IMR-90 (cell line): ENCODE measurements around the gene OXSM. TPM values are rescaled to one million over a fixed set of nuclear protein-coding genes. Genes with fewer than 3 reads are reported as not detected.

Source experiments
- ATAC-seq: fragments of 200-7000 bp; cut with Tn5 transposase; 2 replicates; pipeline ENCODE4 v1.9.1; 2020; ENCODE audit warnings: low read depth, mild to moderate bottlenecking, moderate library complexity
- BruUV-seq: library from RNA; stranded (reverse); fragments of 400-500 nt; replicated peaks from 2 replicates; lab custom pipeline; 2021; lab: Mats Ljungman, UMichigan
- CTCF ChIA-PET: fragments of 300-600 bp; formaldehyde crosslinking; extraction: SDS; loops from one replicate; lab custom pipeline; 2021; ENCODE audit warnings: antibody characterized with exemption; lab: Yijun Ruan, JAX
- POLR2A ChIA-PET: fragments of 300-600 bp; sonication (Branson Sonifier 250); formaldehyde crosslinking; loops from one replicate; lab custom pipeline; 2022; ENCODE audit warnings: antibody characterized with exemption; ENCODE audit not compliant: unreplicated experiment; lab: Charles Lee
- DNase-seq: peaks from one replicate; pipeline ENCODE4 v3.0.0; 2013
- H2AFZ ChIP-seq: replicated peaks from 2 replicates; pipeline ENCODE3; 2013; ENCODE audit warnings: low read length, mild to moderate bottlenecking; ENCODE audit not compliant: poor library complexity
- H2AK5ac ChIP-seq: 2 replicates; pipeline ENCODE4 v1.6.1; 2013; ENCODE audit warnings: low read depth, low read length, inconsistent platforms
- H2AK9ac ChIP-seq: replicated peaks from 2 replicates; pipeline ENCODE3; 2013; ENCODE audit warnings: mild to moderate bottlenecking, low read depth, low read length, moderate library complexity; ENCODE audit not compliant: poor library complexity
- H2BK120ac ChIP-seq: 2 replicates; pipeline ENCODE4 v1.6.1; 2013; ENCODE audit warnings: low read depth, low read length, inconsistent platforms
- H2BK15ac ChIP-seq: 3 replicates; pipeline ENCODE4 v1.6.1; 2013; ENCODE audit warnings: low read depth, low read length, inconsistent platforms
- H2BK20ac ChIP-seq: 2 replicates; pipeline ENCODE4 v1.6.1; 2013; ENCODE audit warnings: low read depth, mild to moderate bottlenecking, inconsistent platforms, low read length, moderate library complexity
- H2BK5ac ChIP-seq: 2 replicates; pipeline ENCODE4 v1.6.1; 2013; ENCODE audit warnings: mild to moderate bottlenecking, low read depth, low read length, inconsistent platforms; ENCODE audit not compliant: poor library complexity, severe bottlenecking
- H3K14ac ChIP-seq: replicated peaks from 2 replicates; pipeline ENCODE4 v1.6.1; 2013; ENCODE audit warnings: low read depth, low read length, inconsistent platforms
- H3K18ac ChIP-seq: 2 replicates; pipeline ENCODE4 v1.6.1; 2013; ENCODE audit warnings: low read depth, low read length, control low read depth
- H3K23ac ChIP-seq: 2 replicates; pipeline ENCODE4 v1.6.1; 2013; ENCODE audit warnings: low read depth, low read length, inconsistent platforms
- H3K27ac ChIP-seq: 2 replicates; pipeline ENCODE4 v1.5.1; 2013; ENCODE audit warnings: mild to moderate bottlenecking, control low read depth, low read length; ENCODE audit not compliant: insufficient read depth
- H3K27me3 ChIP-seq: 2 replicates; pipeline ENCODE4 v1.6.1; 2013; ENCODE audit warnings: low read length; ENCODE audit not compliant: control insufficient read depth, insufficient read depth
- H3K36me3 ChIP-seq: 2 replicates; pipeline ENCODE4 v1.6.1; 2013; ENCODE audit warnings: low read length, mixed read lengths; ENCODE audit not compliant: control insufficient read depth, insufficient read depth
- H3K4ac ChIP-seq: 2 replicates; pipeline ENCODE4 v1.6.1; 2013; ENCODE audit warnings: low read depth, low read length, inconsistent platforms
- H3K4me1 ChIP-seq: 2 replicates; pipeline ENCODE4 v1.6.1; 2013; ENCODE audit warnings: low read length, mixed read lengths; ENCODE audit not compliant: control insufficient read depth, insufficient read depth
- H3K4me2 ChIP-seq: 2 replicates; pipeline ENCODE4 v1.6.1; 2013; ENCODE audit warnings: low read depth, mild to moderate bottlenecking, control low read depth, low read length, moderate library complexity
- H3K4me3 ChIP-seq: 2 replicates; pipeline ENCODE4 v1.5.1; 2013; ENCODE audit warnings: low read depth, mild to moderate bottlenecking, control low read depth, low read length, moderate library complexity; ENCODE audit not compliant: insufficient read depth
- H3K56ac ChIP-seq: 2 replicates; pipeline ENCODE4 v1.6.1; 2013; ENCODE audit warnings: low read length, inconsistent platforms; ENCODE audit not compliant: insufficient read depth; ENCODE audit errors: extremely low read depth
- H3K79me1 ChIP-seq, 2 experiments: 2 replicates each; pipeline ENCODE4 v1.6.1; 2013; ENCODE audit warnings: low read length in 2 of 2, inconsistent platforms in 1 of 2, low read depth in 1 of 2
- H3K9ac ChIP-seq: 2 replicates; pipeline ENCODE4 v1.6.1; 2013; ENCODE audit warnings: low read depth, low read length, control low read depth
- H3K9me1 ChIP-seq: 2 replicates; pipeline ENCODE4 v1.6.1; 2013; ENCODE audit warnings: low read length, inconsistent platforms; ENCODE audit not compliant: insufficient read depth
- H3K9me3 ChIP-seq: 2 replicates; pipeline ENCODE4 v1.6.1; 2013; ENCODE audit warnings: low read length; ENCODE audit not compliant: control insufficient read depth, insufficient read depth
- H4K20me1 ChIP-seq: 2 replicates; pipeline ENCODE4 v1.6.1; 2013; ENCODE audit warnings: low read length, inconsistent platforms; ENCODE audit not compliant: insufficient read depth
- H4K5ac ChIP-seq: 2 replicates; pipeline ENCODE4 v1.6.1; 2013; ENCODE audit warnings: mild to moderate bottlenecking, low read depth, low read length, control low read depth
- H4K8ac ChIP-seq, 2 experiments: 2 replicates each; pipeline ENCODE4 v1.6.1; 2013; ENCODE audit warnings: low read depth in 2 of 2, low read length in 2 of 2, control low read depth in 1 of 2, inconsistent platforms in 1 of 2
- H4K91ac ChIP-seq: 2 replicates; pipeline ENCODE4 v1.6.1; 2013; ENCODE audit warnings: low read depth, low read length, inconsistent platforms; ENCODE audit not compliant: insufficient read depth
- BHLHE40 ChIP-seq: fragments of 150-350 bp; IDR thresholded peaks from 2 replicates; pipeline ENCODE4 v1.6.1; 2016; ENCODE audit warnings: mild to moderate bottlenecking, low read depth, low read length
- CEBPB ChIP-seq: IDR thresholded peaks from 2 replicates; pipeline ENCODE4 v1.6.1; 2012; ENCODE audit warnings: low read depth, low read length, improper control_type of control experiment
- CHD1 ChIP-seq: IDR thresholded peaks from 2 replicates; pipeline ENCODE4 v1.6.1; 2012; ENCODE audit warnings: low read depth, low read length, improper control_type of control experiment
- CTCF ChIP-seq: conservative IDR thresholded peaks from 2 replicates; pipeline ENCODE4 v1.5.1; 2012; ENCODE audit warnings: mild to moderate bottlenecking, low read depth, low read length, improper control_type of control experiment
- FOS ChIP-seq: fragments of 150-350 bp; IDR thresholded peaks from 2 replicates; pipeline ENCODE4 v1.6.1; 2016; ENCODE audit warnings: low read depth, low read length
- MAFK ChIP-seq: IDR thresholded peaks from 2 replicates; pipeline ENCODE4 v1.6.1; 2012; ENCODE audit warnings: low read depth, low read length, improper control_type of control experiment
- MAZ ChIP-seq: IDR thresholded peaks from 2 replicates; pipeline ENCODE4 v1.6.1; 2012; ENCODE audit warnings: low read depth, mild to moderate bottlenecking, low read length, improper control_type of control experiment, moderate library complexity, borderline replicate concordance
- MXI1 ChIP-seq: IDR thresholded peaks from 2 replicates; pipeline ENCODE4 v1.6.1; 2012; ENCODE audit warnings: low read depth, mild to moderate bottlenecking, low read length, moderate library complexity, borderline replicate concordance
- NFE2L2 ChIP-seq: fragments of 150-350 bp; IDR thresholded peaks from 2 replicates; pipeline ENCODE4 v1.6.1; 2016; ENCODE audit warnings: low read depth, mild to moderate bottlenecking, low read length
- POLR2A ChIP-seq: IDR thresholded peaks from 2 replicates; pipeline ENCODE4 v1.6.1; 2012; ENCODE audit warnings: mild to moderate bottlenecking, low read depth, low read length
- RAD21 ChIP-seq: IDR thresholded peaks from 2 replicates; pipeline ENCODE4 v1.6.1; 2012; ENCODE audit warnings: low read length, improper control_type of control experiment
- RCOR1 ChIP-seq: IDR thresholded peaks from 2 replicates; pipeline ENCODE4 v1.6.1; 2012; ENCODE audit warnings: mild to moderate bottlenecking, low read length, improper control_type of control experiment; ENCODE audit not compliant: insufficient replicate concordance
- RFX5 ChIP-seq: IDR thresholded peaks from 2 replicates; pipeline ENCODE4 v1.8.0; 2012; ENCODE audit warnings: low read depth, mild to moderate bottlenecking, low read length, moderate library complexity
- SMC3 ChIP-seq: fragments of 150-350 bp; IDR thresholded peaks from 2 replicates; pipeline ENCODE4 v1.6.1; 2016; ENCODE audit warnings: low read depth, mild to moderate bottlenecking, antibody characterized with exemption, low read length, moderate library complexity
- WGBS, 2 experiments: methylation state at CpG; one replicate each; pipeline versions ENCODE4 v1.1.5 to v1.1.7; 2013; ENCODE audit warnings: missing lambda C conversion rate in 2 of 2; ENCODE audit not compliant: insufficient read length in 1 of 2; ENCODE audit errors: extremely low coverage in 2 of 2; 5-methylcytosine and 5-hydroxymethylcytosine counted together
- dilution Hi-C: fragments of 300-500 bp; cut with HindIII; formaldehyde crosslinking; loops from one replicate; pipeline ENCODE4 v1.14.3; 2018; ENCODE audit warnings: low sequenced_read_pairs; ENCODE audit not compliant: unreplicated experiment
- in situ Hi-C: fragments of 300-500 bp; cut with MboI; formaldehyde crosslinking; loops from 3 replicates; pipeline ENCODE4 v1.14.3; 2019; ENCODE audit warnings: low sequenced_read_pairs, inconsistent platforms, mixed read lengths
- intact Hi-C: fragments of 100-400 bp; cut with micrococcal nuclease; formaldehyde crosslinking; loops from 2 replicates; pipeline ENCODE4 v1.10.0; 2022
- polyA plus RNA-seq, 3 experiments: library from polyadenylated mRNA; depleted of rRNA; stranded (reverse); fragments of >200 nt; gene quantifications; 2 replicates each; pipeline ENCODE4 v1.2.3, GENCODE V29; 2012; ENCODE audit warnings: low replicate concordance in 1 of 3
- total RNA-seq: library from RNA; depleted of rRNA; stranded (reverse); fragments of >200 nt; gene quantifications from 2 replicates; pipeline ENCODE4 v1.2.3, GENCODE V29; 2012
- TF ChIP-seq, protein P1 (sequence below): fragments of 150-350 bp; IDR thresholded peaks from 2 replicates; pipeline ENCODE4 v1.6.1; 2017; ENCODE audit warnings: mild to moderate bottlenecking, antibody characterized with exemption, low read length, low read depth
- TF ChIP-seq, protein P2 (sequence below): fragments of 150-350 bp; IDR thresholded peaks from 2 replicates; pipeline ENCODE4 v1.6.1; 2016; ENCODE audit warnings: low read depth, mild to moderate bottlenecking, low read length, moderate library complexity, borderline replicate concordance

The OXSM gene
- total and polyA plus RNA-seq, 2 of the 4 experiments (the other 2 are of a cell fraction) = 11.4 to 15.4 TPM

DNA sequence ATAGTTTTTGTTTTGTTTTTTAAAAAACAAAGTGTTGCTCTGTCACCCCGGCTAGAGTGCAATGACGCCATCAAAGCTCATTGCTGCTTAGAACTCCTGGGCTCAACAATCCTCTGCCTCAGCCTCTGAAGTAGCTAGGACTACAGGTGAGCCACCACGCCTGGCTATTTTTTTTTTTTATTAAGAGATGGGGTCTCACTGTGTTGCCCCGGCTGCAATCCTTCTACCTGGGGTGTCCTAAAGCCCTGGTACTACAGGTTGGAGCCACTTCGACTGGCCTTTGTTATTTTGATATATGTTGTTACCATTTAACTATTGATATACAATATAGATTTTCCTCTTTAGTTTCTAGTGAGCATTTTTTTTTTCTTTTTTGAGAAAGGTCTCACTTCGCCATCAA lies 9.3 kb upstream of the OXSM start:
- ChIA-PET CTCF (interaction anchor here (0.7 kb wide), 1 partner anchor 33 kb away, joined by 3 read pairs; no protein-coding TSS in a partner anchor), POLR2A (no interaction called here)
- Histone ChIP-seq H2BK120ac (no peak overlapping the region), H4K91ac (no peak overlapping the region), H2AK5ac (no peak overlapping the region), H2BK20ac (no peak overlapping the region), H4K20me1 (no peaks in the 10 kb centered on the region), H4K8ac (no peak overlapping the region), H3K56ac (no peak overlapping the region), H3K4me2 (no peak overlapping the region), H3K36me3 (peaks cover 8% of the 10 kb centered on the region), H3K9me1 (no peaks in the 10 kb centered on the region; the same call in 1 of the 2 replicates), H3K4me3 (no peak overlapping the region), H2AK9ac (no peak overlapping the region), H3K9me3 (no peaks in the 10 kb centered on the region), H3K27me3 (no peaks in the 10 kb centered on the region), H3K4me1 (peaks cover 2% of the 10 kb centered on the region; the same call in 1 of the 2 replicates), H3K23ac (no peak overlapping the region), H3K79me1 (peaks cover 22 to 26% of the 10 kb centered on the region in 2 experiments), H3K4ac (no peak overlapping the region), H4K5ac (no peak overlapping the region), H3K18ac (no peak overlapping the region), H2BK15ac (no peak overlapping the region), H3K14ac (no peak overlapping the region), H3K27ac (no peak overlapping the region), H2BK5ac (no peak overlapping the region), H2AFZ (no peak overlapping the region), H3K9ac (no peak overlapping the region)
- BruUV-seq = no TSS peak
- in situ Hi-C loops = no loop called here
- intact Hi-C loops = no loop called here
- TF ChIP-seq FOS (no peak), SMC3 (no peak), MAZ (no peak), MAFK (no peak), CHD1 (no peak), NFE2L2 (no peak), RCOR1 (no peak), MXI1 (no peak), POLR2A (no peak), RFX5 (no peak), CEBPB (no peak), CTCF (no peak), BHLHE40 (no peak), RAD21 (no peak)
- TF ChIP-seq, protein P1, sequence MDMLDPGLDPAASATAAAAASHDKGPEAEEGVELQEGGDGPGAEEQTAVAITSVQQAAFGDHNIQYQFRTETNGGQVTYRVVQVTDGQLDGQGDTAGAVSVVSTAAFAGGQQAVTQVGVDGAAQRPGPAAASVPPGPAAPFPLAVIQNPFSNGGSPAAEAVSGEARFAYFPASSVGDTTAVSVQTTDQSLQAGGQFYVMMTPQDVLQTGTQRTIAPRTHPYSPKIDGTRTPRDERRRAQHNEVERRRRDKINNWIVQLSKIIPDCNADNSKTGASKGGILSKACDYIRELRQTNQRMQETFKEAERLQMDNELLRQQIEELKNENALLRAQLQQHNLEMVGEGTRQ = no peak
- TF ChIP-seq, protein P2, sequence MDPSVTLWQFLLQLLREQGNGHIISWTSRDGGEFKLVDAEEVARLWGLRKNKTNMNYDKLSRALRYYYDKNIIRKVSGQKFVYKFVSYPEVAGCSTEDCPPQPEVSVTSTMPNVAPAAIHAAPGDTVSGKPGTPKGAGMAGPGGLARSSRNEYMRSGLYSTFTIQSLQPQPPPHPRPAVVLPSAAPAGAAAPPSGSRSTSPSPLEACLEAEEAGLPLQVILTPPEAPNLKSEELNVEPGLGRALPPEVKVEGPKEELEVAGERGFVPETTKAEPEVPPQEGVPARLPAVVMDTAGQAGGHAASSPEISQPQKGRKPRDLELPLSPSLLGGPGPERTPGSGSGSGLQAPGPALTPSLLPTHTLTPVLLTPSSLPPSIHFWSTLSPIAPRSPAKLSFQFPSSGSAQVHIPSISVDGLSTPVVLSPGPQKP = no peak
- no peak for DNase-seq
- no CpG with 5 or more reads among the region's 6 CpGs for WGBS, 2 experiments
- dilution Hi-C loops = no loop called here
- no peak for ATAC-seq
